ENCODE data around the gene MTIF3.

DNA sequence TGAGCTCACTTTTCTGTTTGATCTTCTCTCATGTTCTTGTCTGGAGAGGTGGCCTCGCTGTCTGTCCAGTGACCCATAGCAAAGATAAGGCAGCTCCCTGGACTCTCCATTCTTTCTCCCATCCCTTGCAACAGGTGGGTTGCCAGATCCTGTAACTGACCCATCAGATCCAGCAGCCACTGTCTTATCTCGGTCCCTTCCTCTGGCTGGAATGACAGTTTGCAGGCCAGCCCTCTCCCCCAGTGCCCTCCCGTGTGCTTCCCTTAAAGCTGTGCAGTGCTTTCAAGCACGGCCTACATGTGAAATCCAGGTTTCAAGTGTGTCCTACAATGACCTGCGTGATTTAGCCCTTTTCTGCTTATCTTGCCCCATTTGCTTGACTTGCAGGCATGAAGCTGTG lies 22.2 kb downstream of the MTIF3 start:
- TF ChIP-seq ZNF274 (IDR thresholded peaks at IDR 0.05; ENCODE audit: low read depth, low read length) (no peak), SUZ12 (IDR thresholded peaks at IDR 0.05; ENCODE audit: extremely low read depth, insufficient read depth, insufficient read length) (no peak)

All from NT2/D1 (cell line).